ENCODE data around the gene MAGI2. TPM values are rescaled to one million over a fixed set of nuclear protein-coding genes. Genes with fewer than 3 reads are reported as not detected.

MAGI2 gene
- total RNA-seq, 1 experiment from 2014 or later = 0.07 TPM

DNA sequence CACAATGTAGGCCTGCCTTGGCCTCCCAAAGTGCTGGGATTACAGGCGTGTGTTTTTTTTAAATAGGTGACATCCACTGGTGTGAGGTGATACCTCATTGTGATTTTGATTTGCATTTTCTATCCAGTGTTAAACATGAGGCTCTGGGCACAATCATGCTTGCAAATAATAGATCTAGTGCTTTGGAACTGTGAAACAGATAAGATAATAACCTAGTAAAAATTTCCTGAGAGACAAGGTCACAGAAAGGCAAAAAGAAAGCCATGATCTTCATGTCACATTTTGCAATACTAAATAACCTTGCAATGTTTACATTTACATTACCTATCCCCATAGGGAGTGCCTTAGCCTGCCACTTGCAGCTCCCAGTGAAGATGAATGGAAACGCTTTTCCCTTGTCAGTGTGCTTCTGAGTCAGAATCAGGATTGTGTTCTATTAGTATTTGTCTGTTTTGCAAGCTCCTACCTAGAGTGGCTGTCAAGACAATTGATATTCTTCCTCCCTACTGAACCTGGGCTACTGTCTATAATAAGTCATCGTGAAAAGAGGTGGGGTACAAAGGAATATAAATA, 1398.4 kb downstream of the MAGI2 start:
- Mint-ChIP-seq H3K27me3 (ENCODE audit: insufficient read depth, unreplicated experiment) (peaks cover 45% of the 10 kb centered on the region), H3K9me3 (ENCODE audit: unreplicated experiment) (no peaks in the 10 kb centered on the region), H3K4me1 (ENCODE audit: insufficient read depth, unreplicated experiment) (no peaks in the 10 kb centered on the region), H3K27ac (ENCODE audit: low read depth, unreplicated experiment) (no peak overlapping the region), H3K36me3 (ENCODE audit: insufficient read depth, unreplicated experiment) (no peaks in the 10 kb centered on the region), H3K4me3 (ENCODE audit: unreplicated experiment) (no peak overlapping the region)
- TF ChIP-seq, protein P1, sequence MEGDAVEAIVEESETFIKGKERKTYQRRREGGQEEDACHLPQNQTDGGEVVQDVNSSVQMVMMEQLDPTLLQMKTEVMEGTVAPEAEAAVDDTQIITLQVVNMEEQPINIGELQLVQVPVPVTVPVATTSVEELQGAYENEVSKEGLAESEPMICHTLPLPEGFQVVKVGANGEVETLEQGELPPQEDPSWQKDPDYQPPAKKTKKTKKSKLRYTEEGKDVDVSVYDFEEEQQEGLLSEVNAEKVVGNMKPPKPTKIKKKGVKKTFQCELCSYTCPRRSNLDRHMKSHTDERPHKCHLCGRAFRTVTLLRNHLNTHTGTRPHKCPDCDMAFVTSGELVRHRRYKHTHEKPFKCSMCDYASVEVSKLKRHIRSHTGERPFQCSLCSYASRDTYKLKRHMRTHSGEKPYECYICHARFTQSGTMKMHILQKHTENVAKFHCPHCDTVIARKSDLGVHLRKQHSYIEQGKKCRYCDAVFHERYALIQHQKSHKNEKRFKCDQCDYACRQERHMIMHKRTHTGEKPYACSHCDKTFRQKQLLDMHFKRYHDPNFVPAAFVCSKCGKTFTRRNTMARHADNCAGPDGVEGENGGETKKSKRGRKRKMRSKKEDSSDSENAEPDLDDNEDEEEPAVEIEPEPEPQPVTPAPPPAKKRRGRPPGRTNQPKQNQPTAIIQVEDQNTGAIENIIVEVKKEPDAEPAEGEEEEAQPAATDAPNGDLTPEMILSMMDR (IDR thresholded peaks at IDR 0.05; ENCODE audit: unreplicated experiment) = no peak
- no peak for DNase-seq (ENCODE audit: unreplicated experiment)
- POLR2A ChIA-PET = no interaction called here
- intact Hi-C loops (cut with micrococcal nuclease) = no loop called here
- BruUV-seq (replicated peaks) = no TSS peak
- CTCF ChIA-PET = interaction anchor here (0.6 to 1.1 kb wide), 2 partner anchors 23 to 35 kb away, joined by 3 read pairs; no protein-coding TSS in a partner anchor

DNA sequence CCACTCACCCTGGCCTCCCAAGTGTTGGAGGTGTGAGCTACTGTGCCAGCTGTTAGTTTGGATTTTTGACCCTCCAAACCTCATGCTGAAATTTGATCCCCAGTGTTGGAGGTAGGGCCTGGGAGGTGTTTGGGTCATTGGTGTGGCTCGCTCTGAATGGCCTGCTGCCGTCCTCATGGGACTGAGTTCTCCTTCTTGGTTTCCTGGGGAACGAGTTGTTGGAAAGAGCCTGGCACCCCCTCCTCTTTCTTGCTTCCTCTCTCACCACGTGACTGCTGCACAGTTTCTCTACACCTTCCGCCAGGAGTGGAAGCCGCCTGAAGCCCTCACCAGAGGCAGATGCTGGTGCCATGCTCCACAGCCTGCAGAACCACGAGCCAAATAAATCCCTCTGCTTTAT, 1401.4 kb downstream of the MAGI2 start:
- intact Hi-C loops (cut with micrococcal nuclease) = no loop called here
- Mint-ChIP-seq H3K36me3 (ENCODE audit: insufficient read depth, unreplicated experiment) (no peaks in the 10 kb centered on the region), H3K9me3 (ENCODE audit: unreplicated experiment) (no peaks in the 10 kb centered on the region), H3K27ac (ENCODE audit: low read depth, unreplicated experiment) (no peak overlapping the region), H3K4me3 (ENCODE audit: unreplicated experiment) (no peak overlapping the region), H3K4me1 (ENCODE audit: insufficient read depth, unreplicated experiment) (no peaks in the 10 kb centered on the region), H3K27me3 (ENCODE audit: insufficient read depth, unreplicated experiment) (peaks cover 33% of the 10 kb centered on the region)
- TF ChIP-seq, protein P1 (IDR thresholded peaks at IDR 0.05; ENCODE audit: unreplicated experiment) = no peak
- BruUV-seq (replicated peaks) = no TSS peak
- ChIA-PET CTCF (interaction anchor here (0.6 kb wide), 3 partner anchors 97 to 1103 kb away, joined by 3 read pairs; no protein-coding TSS in a partner anchor), POLR2A (no interaction called here)
- DNase-seq (ENCODE audit: unreplicated experiment) = no peak

DNA sequence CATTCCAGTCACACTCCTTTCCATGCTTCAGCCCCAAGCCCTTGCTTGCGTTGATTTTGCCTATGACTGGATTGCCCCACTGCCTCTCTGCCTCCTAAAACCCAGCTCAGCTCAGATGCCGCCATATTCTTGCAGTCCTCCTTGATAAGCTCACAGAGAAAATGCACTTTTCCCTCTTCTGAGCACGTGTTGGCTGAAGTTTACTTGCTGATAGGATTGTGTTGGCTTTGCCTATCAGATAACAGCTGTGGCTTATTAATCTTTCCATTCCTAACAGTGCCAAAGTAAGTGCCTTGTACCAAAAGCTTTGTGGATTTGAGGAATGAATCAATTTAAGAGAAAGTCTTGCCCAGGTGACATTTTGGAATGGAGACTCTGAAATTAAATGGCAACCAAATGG, 1405.7 kb downstream of the MAGI2 start:
- ChIA-PET POLR2A (no interaction called here), CTCF (interaction anchor here (0.5 to 0.8 kb wide), 3 partner anchors 35 to 395 kb away, joined by 3 read pairs; no protein-coding TSS in a partner anchor)
- Mint-ChIP-seq H3K4me3 (ENCODE audit: unreplicated experiment) (no peak overlapping the region), H3K27me3 (ENCODE audit: insufficient read depth, unreplicated experiment) (peaks cover 39% of the 10 kb centered on the region), H3K4me1 (ENCODE audit: insufficient read depth, unreplicated experiment) (no peaks in the 10 kb centered on the region), H3K27ac (ENCODE audit: low read depth, unreplicated experiment) (no peak overlapping the region), H3K9me3 (ENCODE audit: unreplicated experiment) (no peaks in the 10 kb centered on the region), H3K36me3 (ENCODE audit: insufficient read depth, unreplicated experiment) (no peaks in the 10 kb centered on the region)
- TF ChIP-seq, protein P1 (IDR thresholded peaks at IDR 0.05; ENCODE audit: unreplicated experiment) = no peak
- DNase-seq (ENCODE audit: unreplicated experiment) = no peak
- intact Hi-C loops (cut with micrococcal nuclease) = no loop called here
- no TSS peak for BruUV-seq (replicated peaks)

DNA sequence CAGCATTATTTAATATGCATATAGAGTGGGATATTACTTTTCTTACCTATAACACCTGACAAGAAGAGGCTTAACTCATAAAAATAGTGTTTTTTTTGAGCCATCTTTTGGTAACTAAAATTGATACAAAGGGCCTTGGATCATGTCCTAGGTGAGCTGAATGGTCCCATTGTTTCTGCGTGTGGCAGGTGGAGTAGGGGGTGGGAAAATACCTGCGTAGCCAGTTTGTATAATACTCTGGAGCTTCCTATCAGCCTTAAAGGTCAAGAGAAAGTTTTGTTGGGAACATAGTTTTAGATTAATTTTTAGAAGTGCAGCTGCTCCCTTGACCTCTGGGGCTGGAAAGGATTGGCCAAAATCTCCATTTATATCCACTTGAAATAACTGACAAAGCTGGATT, 1410.3 kb downstream of the MAGI2 start:
- Mint-ChIP-seq H3K9me3 (ENCODE audit: unreplicated experiment) (no peaks in the 10 kb centered on the region), H3K4me1 (ENCODE audit: insufficient read depth, unreplicated experiment) (no peaks in the 10 kb centered on the region), H3K36me3 (ENCODE audit: insufficient read depth, unreplicated experiment) (no peaks in the 10 kb centered on the region), H3K27ac (ENCODE audit: low read depth, unreplicated experiment) (no peak overlapping the region), H3K4me3 (ENCODE audit: unreplicated experiment) (no peak overlapping the region), H3K27me3 (ENCODE audit: insufficient read depth, unreplicated experiment) (peaks cover 47% of the 10 kb centered on the region)
- TF ChIP-seq, protein P1 (IDR thresholded peaks at IDR 0.05; ENCODE audit: unreplicated experiment) = no peak
- no TSS peak for BruUV-seq (replicated peaks)
- intact Hi-C loops (cut with micrococcal nuclease) = no loop called here
- ChIA-PET POLR2A (no interaction called here), CTCF (interaction anchor here (0.8 to 1.6 kb wide), 3 partner anchors 15 to 146 kb away, joined by 3 read pairs; no protein-coding TSS in a partner anchor)
- DNase-seq (ENCODE audit: unreplicated experiment) = no peak

Measured in MCF 10A (cell line).